Measurements from ENCODE around the gene SCO2. TPM values are rescaled to one million over a fixed set of nuclear protein-coding genes. Genes with fewer than 3 reads are reported as not detected.

The SCO2 gene
- total and polyA plus RNA-seq, 2 of the 4 experiments (the other 2 are of a cell fraction) = 1.3 to 1.9 TPM

GRCh38 chr22:50483106-50483505, 42.3 kb downstream of the SCO2 start:
- CTCF ChIA-PET = interaction anchor here (0.5 kb wide), 1 partner anchor 117 kb away, joined by 4 read pairs; no protein-coding TSS in a partner anchor
- Histone ChIP-seq H3K4me1 (ENCODE audit: control insufficient read depth, insufficient read depth, low read length) (no peaks in the 10 kb centered on the region), H3K79me1 (ENCODE audit: low read depth in 1 of 2, low read length in 2 of 2) (peaks cover 0 to 3% of the 10 kb centered on the region in 2 experiments; a peak in 1 of 4 replicates), H2BK5ac (ENCODE audit: low read depth, low read length, poor library complexity, severe bottlenecking) (no peak overlapping the region), H3K9me1 (ENCODE audit: insufficient read depth, low read length) (no peaks in the 10 kb centered on the region; the same call in 1 of the 2 replicates), H3K36me3 (ENCODE audit: control insufficient read depth, insufficient read depth, low read length) (peaks cover 4% of the 10 kb centered on the region; the same call in 1 of the 2 replicates), H3K18ac (ENCODE audit: low read depth, low read length) (no peak overlapping the region), H2AK9ac (replicated peaks; ENCODE audit: low read depth, low read length, poor library complexity) (no peak overlapping the region), H4K5ac (ENCODE audit: low read depth, low read length) (no peak overlapping the region), H3K27me3 (ENCODE audit: control insufficient read depth, insufficient read depth, low read length) (peaks cover 21% of the 10 kb centered on the region), H4K8ac (ENCODE audit: low read depth in 2 of 2, low read length in 2 of 2) (no peak overlapping the region), H2BK20ac (ENCODE audit: low read depth, low read length) (no peak overlapping the region), H2AK5ac (ENCODE audit: low read depth, low read length) (no peak overlapping the region), H2BK15ac (ENCODE audit: low read depth, low read length) (no peak overlapping the region), H3K27ac (ENCODE audit: insufficient read depth, low read length) (no peak overlapping the region), H3K4me3 (ENCODE audit: insufficient read depth, low read depth, low read length) (no peak overlapping the region), H4K91ac (ENCODE audit: insufficient read depth, low read depth, low read length) (no peak overlapping the region), H3K14ac (replicated peaks; ENCODE audit: low read depth, low read length) (no peak overlapping the region), H2AFZ (replicated peaks; ENCODE audit: low read length, poor library complexity) (no peak overlapping the region), H3K56ac (ENCODE audit: extremely low read depth, insufficient read depth, low read length) (no peak overlapping the region), H4K20me1 (ENCODE audit: insufficient read depth, low read length) (no peaks in the 10 kb centered on the region; the same call in 1 of the 2 replicates), H3K9me3 (ENCODE audit: control insufficient read depth, insufficient read depth, low read length) (no peaks in the 10 kb centered on the region), H3K4me2 (ENCODE audit: low read depth, low read length) (no peak overlapping the region), H3K4ac (ENCODE audit: low read depth, low read length) (no peak overlapping the region), H3K23ac (ENCODE audit: low read depth, low read length) (no peak overlapping the region), H3K9ac (ENCODE audit: low read depth, low read length) (no peak overlapping the region), H2BK120ac (ENCODE audit: low read depth, low read length) (no peak overlapping the region)
- DNase-seq (no peak), ATAC-seq (ENCODE audit: low read depth) (no peak)
- WGBS, 2 experiments (ENCODE audit: extremely low coverage in 2 of 2, insufficient read length in 1 of 2) = 70% methylated on average over 2 of the region's 10 CpGs; no CpG with 5 or more reads in 1 of the 2 experiments
- dilution Hi-C loops (cut with HindIII; ENCODE audit: low sequenced_read_pairs, unreplicated experiment) = no loop called here
- intact Hi-C loops (cut with micrococcal nuclease) = no loop called here
- no TSS peak for BruUV-seq (replicated peaks)
- POLR2A ChIA-PET (ENCODE audit: unreplicated experiment) = no interaction called here
- no peak for TF ChIP-seq CTCF (conservative IDR thresholded peaks at IDR 0.05; ENCODE audit: low read depth, low read length)
- no peak for TF ChIP-seq ELK1 (IDR thresholded peaks at IDR 0.05; ENCODE audit: borderline replicate concordance, low read depth, low read length)
- TF ChIP-seq CEBPB (IDR thresholded peaks at IDR 0.05; ENCODE audit: low read depth, low read length) = no peak
- TF ChIP-seq MAFK (IDR thresholded peaks at IDR 0.05; ENCODE audit: low read depth, low read length) = no peak
- no peak for TF ChIP-seq MAZ (IDR thresholded peaks at IDR 0.05; ENCODE audit: borderline replicate concordance, low read depth, low read length)
- in situ Hi-C loops (cut with MboI; ENCODE audit: low sequenced_read_pairs) = no loop called here
